ENCODE results near the gene RERGL. TPM values are rescaled to one million over a fixed set of nuclear protein-coding genes. Genes with fewer than 3 reads are reported as not detected.

Gene RERGL
- total and polyA plus RNA-seq, 4 donors, result 0.19 to 1.2 (median 0.82) TPM

DNA sequence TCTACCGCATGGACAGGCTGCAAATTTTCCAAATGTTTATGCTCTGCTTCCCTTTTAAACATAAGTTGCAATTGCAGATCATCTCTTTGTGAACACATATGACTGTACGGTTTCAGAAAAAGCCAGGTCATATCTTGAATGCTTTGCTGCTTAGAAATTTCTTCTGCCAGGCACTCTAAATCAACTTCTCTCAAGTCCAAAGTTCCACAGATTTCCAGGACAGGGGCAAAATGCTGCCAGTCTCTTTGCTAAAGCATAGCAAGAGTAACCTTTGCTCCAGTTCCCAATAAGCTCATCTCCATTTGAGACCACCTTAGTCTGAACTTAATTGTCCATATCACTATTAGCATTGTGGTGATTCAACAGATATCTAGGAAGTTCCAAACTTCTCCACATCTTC, 13.6 kb upstream of the RERGL start:
- no peak for DNase-seq (ENCODE audit: low spot score)
- no peak overlapping the region for H3K4me3 ChIP-seq (ENCODE audit: low read depth in 1 of 3, low read length in 3 of 3)
- H3K27ac ChIP-seq (ENCODE audit: low read depth in 1 of 2, low read length in 2 of 2), result no peak overlapping the region
- H3K9ac ChIP-seq (ENCODE audit: low read depth in 1 of 2, low read length in 2 of 2), result no peak overlapping the region
- H3K36me3 ChIP-seq (ENCODE audit: control insufficient read depth in 4 of 4, insufficient read depth in 3 of 4, low read depth in 1 of 4, low read length in 3 of 4), result no peaks in the 10 kb centered on the region
- H3K4me1 ChIP-seq (ENCODE audit: control insufficient read depth in 4 of 4, insufficient read depth in 4 of 4, low read length in 3 of 4), result peaks cover 0 to 7% (median 6%) of the 10 kb centered on the region in 4 donors
- TF ChIP-seq RXRA (IDR thresholded peaks at IDR 0.05), result peak in 1 of 2 donors; percentile 31
- TF ChIP-seq HNF4A (conservative IDR thresholded peaks at IDR 0.05), result peak; percentile 49 to 53
- TF ChIP-seq NR2F2 (IDR thresholded peaks at IDR 0.05), result no peak
- no peaks in the 10 kb centered on the region for H3K27me3 ChIP-seq (ENCODE audit: control insufficient read depth in 4 of 4, insufficient read depth in 4 of 4, low read length in 3 of 4)
- H3K9me3 ChIP-seq (ENCODE audit: control insufficient read depth in 4 of 4, low read length in 3 of 4), result no peaks in the 10 kb centered on the region
- 72% methylated on average over 2 of the region's 2 CpGs for WGBS

DNA sequence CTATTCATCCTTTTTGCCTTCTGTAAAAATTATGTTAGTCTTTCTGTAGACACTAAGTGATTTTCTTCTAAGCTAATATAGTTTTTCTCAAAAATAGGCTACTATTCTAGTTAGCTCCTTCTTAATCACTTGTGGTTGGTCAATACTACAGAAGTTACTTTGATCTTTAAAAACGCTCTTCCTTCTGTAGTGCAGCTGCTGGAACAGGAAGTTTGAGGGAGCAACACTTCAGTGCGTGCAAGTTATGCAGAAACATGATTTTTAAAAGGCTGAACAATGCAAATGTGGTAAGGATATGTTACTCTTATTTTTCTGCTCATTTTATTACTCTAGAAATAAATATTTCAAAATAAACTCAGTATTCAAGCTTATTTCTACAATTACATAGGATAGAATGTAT, 11.1 kb upstream of the RERGL start:
- no peak overlapping the region for H3K9ac ChIP-seq (ENCODE audit: low read depth in 1 of 2, low read length in 2 of 2)
- 64% methylated on average over 2 of the region's 2 CpGs for WGBS
- no peak for DNase-seq (ENCODE audit: low spot score)
- no peaks in the 10 kb centered on the region for H3K4me1 ChIP-seq (ENCODE audit: control insufficient read depth in 4 of 4, insufficient read depth in 4 of 4, low read length in 3 of 4)
- TF ChIP-seq GABPA (IDR thresholded peaks at IDR 0.05 in 1 of 2, conservative IDR thresholded peaks at IDR 0.05 in 1 of 2) (no peak), EGR1 (IDR thresholded peaks at IDR 0.05; ENCODE audit: low read depth in 2 of 2) (no peak), NR2F2 (IDR thresholded peaks at IDR 0.05) (no peak), SP1 (IDR thresholded peaks at IDR 0.05) (no peak), FOXA1 (IDR thresholded peaks at IDR 0.05) (no peak), TAF1 (conservative IDR thresholded peaks at IDR 0.05) (no peak)
- TF ChIP-seq, protein P1, sequence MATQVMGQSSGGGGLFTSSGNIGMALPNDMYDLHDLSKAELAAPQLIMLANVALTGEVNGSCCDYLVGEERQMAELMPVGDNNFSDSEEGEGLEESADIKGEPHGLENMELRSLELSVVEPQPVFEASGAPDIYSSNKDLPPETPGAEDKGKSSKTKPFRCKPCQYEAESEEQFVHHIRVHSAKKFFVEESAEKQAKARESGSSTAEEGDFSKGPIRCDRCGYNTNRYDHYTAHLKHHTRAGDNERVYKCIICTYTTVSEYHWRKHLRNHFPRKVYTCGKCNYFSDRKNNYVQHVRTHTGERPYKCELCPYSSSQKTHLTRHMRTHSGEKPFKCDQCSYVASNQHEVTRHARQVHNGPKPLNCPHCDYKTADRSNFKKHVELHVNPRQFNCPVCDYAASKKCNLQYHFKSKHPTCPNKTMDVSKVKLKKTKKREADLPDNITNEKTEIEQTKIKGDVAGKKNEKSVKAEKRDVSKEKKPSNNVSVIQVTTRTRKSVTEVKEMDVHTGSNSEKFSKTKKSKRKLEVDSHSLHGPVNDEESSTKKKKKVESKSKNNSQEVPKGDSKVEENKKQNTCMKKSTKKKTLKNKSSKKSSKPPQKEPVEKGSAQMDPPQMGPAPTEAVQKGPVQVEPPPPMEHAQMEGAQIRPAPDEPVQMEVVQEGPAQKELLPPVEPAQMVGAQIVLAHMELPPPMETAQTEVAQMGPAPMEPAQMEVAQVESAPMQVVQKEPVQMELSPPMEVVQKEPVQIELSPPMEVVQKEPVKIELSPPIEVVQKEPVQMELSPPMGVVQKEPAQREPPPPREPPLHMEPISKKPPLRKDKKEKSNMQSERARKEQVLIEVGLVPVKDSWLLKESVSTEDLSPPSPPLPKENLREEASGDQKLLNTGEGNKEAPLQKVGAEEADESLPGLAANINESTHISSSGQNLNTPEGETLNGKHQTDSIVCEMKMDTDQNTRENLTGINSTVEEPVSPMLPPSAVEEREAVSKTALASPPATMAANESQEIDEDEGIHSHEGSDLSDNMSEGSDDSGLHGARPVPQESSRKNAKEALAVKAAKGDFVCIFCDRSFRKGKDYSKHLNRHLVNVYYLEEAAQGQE (IDR thresholded peaks at IDR 0.05), result no peak
- TF ChIP-seq, protein P2, sequence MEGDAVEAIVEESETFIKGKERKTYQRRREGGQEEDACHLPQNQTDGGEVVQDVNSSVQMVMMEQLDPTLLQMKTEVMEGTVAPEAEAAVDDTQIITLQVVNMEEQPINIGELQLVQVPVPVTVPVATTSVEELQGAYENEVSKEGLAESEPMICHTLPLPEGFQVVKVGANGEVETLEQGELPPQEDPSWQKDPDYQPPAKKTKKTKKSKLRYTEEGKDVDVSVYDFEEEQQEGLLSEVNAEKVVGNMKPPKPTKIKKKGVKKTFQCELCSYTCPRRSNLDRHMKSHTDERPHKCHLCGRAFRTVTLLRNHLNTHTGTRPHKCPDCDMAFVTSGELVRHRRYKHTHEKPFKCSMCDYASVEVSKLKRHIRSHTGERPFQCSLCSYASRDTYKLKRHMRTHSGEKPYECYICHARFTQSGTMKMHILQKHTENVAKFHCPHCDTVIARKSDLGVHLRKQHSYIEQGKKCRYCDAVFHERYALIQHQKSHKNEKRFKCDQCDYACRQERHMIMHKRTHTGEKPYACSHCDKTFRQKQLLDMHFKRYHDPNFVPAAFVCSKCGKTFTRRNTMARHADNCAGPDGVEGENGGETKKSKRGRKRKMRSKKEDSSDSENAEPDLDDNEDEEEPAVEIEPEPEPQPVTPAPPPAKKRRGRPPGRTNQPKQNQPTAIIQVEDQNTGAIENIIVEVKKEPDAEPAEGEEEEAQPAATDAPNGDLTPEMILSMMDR (IDR thresholded peaks at IDR 0.05; ENCODE audit: low read depth, low read length, missing input control), result no peak
- no peaks in the 10 kb centered on the region for H3K27me3 ChIP-seq (ENCODE audit: control insufficient read depth in 4 of 4, insufficient read depth in 4 of 4, low read length in 3 of 4)
- no peaks in the 10 kb centered on the region for H3K36me3 ChIP-seq (ENCODE audit: control insufficient read depth in 4 of 4, insufficient read depth in 3 of 4, low read depth in 1 of 4, low read length in 3 of 4)
- H3K27ac ChIP-seq (ENCODE audit: low read depth in 1 of 2, low read length in 2 of 2), result no peak overlapping the region
- H3K9me3 ChIP-seq (ENCODE audit: control insufficient read depth in 4 of 4, low read length in 3 of 4), result no peaks in the 10 kb centered on the region
- no peak overlapping the region for H3K4me3 ChIP-seq (ENCODE audit: low read depth in 1 of 3, low read length in 3 of 3)

- 64% methylated on average over 3 of the region's 3 CpGs for WGBS
- H3K36me3 ChIP-seq (ENCODE audit: control insufficient read depth in 4 of 4, insufficient read depth in 3 of 4, low read depth in 1 of 4, low read length in 3 of 4), result no peaks in the 10 kb centered on the region
- H3K4me3 ChIP-seq (ENCODE audit: low read depth in 1 of 3, low read length in 3 of 3), result no peak overlapping the region
- TF ChIP-seq RXRA (IDR thresholded peaks at IDR 0.05) (no peak), SP1 (IDR thresholded peaks at IDR 0.05) (no peak), GABPA (IDR thresholded peaks at IDR 0.05 in 1 of 2, conservative IDR thresholded peaks at IDR 0.05 in 1 of 2) (no peak), YY1 (IDR thresholded peaks at IDR 0.05) (no peak), NR2F2 (IDR thresholded peaks at IDR 0.05) (no peak), RAD21 (IDR thresholded peaks at IDR 0.05) (no peak), FOXA2 (IDR thresholded peaks at IDR 0.05) (no peak), JUND (IDR thresholded peaks at IDR 0.05) (no peak), TAF1 (conservative IDR thresholded peaks at IDR 0.05) (no peak), HNF4A (conservative IDR thresholded peaks at IDR 0.05) (no peak)
- TF ChIP-seq, protein P3, sequence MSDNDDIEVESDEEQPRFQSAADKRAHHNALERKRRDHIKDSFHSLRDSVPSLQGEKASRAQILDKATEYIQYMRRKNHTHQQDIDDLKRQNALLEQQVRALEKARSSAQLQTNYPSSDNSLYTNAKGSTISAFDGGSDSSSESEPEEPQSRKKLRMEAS (IDR thresholded peaks at IDR 0.05), result no peak
- TF ChIP-seq, protein P1 (IDR thresholded peaks at IDR 0.05), result no peak
- TF ChIP-seq, protein P2 (IDR thresholded peaks at IDR 0.05; ENCODE audit: low read depth, low read length, missing input control), result no peak
Observed at GRCh38 chr12:18084080-18084479, 5.9 kb downstream of the RERGL start.

More at GRCh38 chr12:18084080-18084479, 5.9 kb downstream of the RERGL start:
- Histone ChIP-seq H3K27me3 (ENCODE audit: control insufficient read depth in 4 of 4, insufficient read depth in 4 of 4, low read length in 3 of 4) (no peaks in the 10 kb centered on the region), H3K9ac (ENCODE audit: low read depth in 1 of 2, low read length in 2 of 2) (no peak overlapping the region), H3K27ac (ENCODE audit: low read depth in 1 of 2, low read length in 2 of 2) (no peak overlapping the region), H3K9me3 (ENCODE audit: control insufficient read depth in 4 of 4, low read length in 3 of 4) (no peaks in the 10 kb centered on the region), H3K4me1 (ENCODE audit: control insufficient read depth in 4 of 4, insufficient read depth in 4 of 4, low read length in 3 of 4) (no peaks in the 10 kb centered on the region)
- no peak for DNase-seq (ENCODE audit: low spot score)
